ENCODE results near the gene CCDC69. TPM values are rescaled to one million over a fixed set of nuclear protein-coding genes. Genes with fewer than 3 reads are reported as not detected.

CCDC69 gene
- total RNA-seq, 4 donors from 2014 or later = 13.5 to 51.6 (median 18.3) TPM

Other genes with a start within 250 kb of the CCDC69 start
- over 10,000 TPM in 1 of 4 donors, 1,000 to 10,000 TPM in 3; 2,730 to 12,549 (median 7,201) TPM for gene GPX3, start 203.5 kb downstream of the CCDC69 start, total RNA-seq
- gene TNIP1, start 143.1 kb downstream of the CCDC69 start, total RNA-seq = 100 to 1,000 TPM in 1 of 4 donors, 10 to 100 TPM in 3; 74.4 to 115 (median 94.7) TPM
- 100 to 1,000 TPM; 122 to 283 (median 180) TPM for gene ANXA6, start 66.3 kb downstream of the CCDC69 start, total RNA-seq
- gene GM2A, start 29.1 kb upstream of the CCDC69 start, total RNA-seq = 10 to 100 TPM; 15.4 to 23.8 (median 18.8) TPM
- not detected for gene SLC36A3, start 79.7 kb upstream of the CCDC69 start, total RNA-seq
- gene SLC36A2, start 123.5 kb upstream of the CCDC69 start, total RNA-seq = not detected
- gene SLC36A1, start 223.5 kb upstream of the CCDC69 start, total RNA-seq = 1 to 10 TPM; 4.5 to 7.5 (median 5.9) TPM

Measured in thyroid gland (tissue), 4 donors.